Measurements from ENCODE around the gene MXD3. TPM values are rescaled to one million over a fixed set of nuclear protein-coding genes. Genes with fewer than 3 reads are reported as not detected.

Gene MXD3
- total RNA-seq, 2 donors from 2014 or later: 1.6 to 1.8 TPM

DNA sequence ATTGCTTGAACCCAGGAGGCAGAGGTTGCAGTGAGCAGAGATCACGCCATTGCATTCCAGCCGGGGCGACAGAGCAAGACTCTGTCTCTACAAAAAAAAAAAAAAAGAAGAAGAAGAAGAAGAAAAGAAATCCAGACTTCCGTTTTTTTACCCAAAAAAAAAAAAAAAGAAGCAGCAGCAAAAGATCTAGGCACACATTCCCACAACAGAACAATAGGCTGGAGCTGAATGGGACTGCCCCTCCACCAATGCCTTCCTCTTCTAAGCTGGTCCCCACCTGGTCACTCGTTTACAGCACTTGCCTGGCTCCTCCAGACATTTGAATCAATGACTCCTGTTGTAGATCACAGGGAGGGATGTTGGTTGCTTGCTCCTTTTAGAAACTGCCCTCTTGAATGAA is 41.4 kb upstream of the MXD3 start:
- no peaks in the 10 kb centered on the region for H3K9me3 ChIP-seq
- H3K27me3 ChIP-seq: no peaks in the 10 kb centered on the region
- H3K36me3 ChIP-seq: no peaks in the 10 kb centered on the region
- no peak for DNase-seq (ENCODE audit: low spot score)
- TF ChIP-seq, protein P1, sequence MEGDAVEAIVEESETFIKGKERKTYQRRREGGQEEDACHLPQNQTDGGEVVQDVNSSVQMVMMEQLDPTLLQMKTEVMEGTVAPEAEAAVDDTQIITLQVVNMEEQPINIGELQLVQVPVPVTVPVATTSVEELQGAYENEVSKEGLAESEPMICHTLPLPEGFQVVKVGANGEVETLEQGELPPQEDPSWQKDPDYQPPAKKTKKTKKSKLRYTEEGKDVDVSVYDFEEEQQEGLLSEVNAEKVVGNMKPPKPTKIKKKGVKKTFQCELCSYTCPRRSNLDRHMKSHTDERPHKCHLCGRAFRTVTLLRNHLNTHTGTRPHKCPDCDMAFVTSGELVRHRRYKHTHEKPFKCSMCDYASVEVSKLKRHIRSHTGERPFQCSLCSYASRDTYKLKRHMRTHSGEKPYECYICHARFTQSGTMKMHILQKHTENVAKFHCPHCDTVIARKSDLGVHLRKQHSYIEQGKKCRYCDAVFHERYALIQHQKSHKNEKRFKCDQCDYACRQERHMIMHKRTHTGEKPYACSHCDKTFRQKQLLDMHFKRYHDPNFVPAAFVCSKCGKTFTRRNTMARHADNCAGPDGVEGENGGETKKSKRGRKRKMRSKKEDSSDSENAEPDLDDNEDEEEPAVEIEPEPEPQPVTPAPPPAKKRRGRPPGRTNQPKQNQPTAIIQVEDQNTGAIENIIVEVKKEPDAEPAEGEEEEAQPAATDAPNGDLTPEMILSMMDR (IDR thresholded peaks at IDR 0.05): no peak
- no peak overlapping the region for H3K4me3 ChIP-seq
- peaks cover 0 to 29% of the 10 kb centered on the region in 2 donors for H3K4me1 ChIP-seq
- no peak overlapping the region for H3K27ac ChIP-seq

DNA sequence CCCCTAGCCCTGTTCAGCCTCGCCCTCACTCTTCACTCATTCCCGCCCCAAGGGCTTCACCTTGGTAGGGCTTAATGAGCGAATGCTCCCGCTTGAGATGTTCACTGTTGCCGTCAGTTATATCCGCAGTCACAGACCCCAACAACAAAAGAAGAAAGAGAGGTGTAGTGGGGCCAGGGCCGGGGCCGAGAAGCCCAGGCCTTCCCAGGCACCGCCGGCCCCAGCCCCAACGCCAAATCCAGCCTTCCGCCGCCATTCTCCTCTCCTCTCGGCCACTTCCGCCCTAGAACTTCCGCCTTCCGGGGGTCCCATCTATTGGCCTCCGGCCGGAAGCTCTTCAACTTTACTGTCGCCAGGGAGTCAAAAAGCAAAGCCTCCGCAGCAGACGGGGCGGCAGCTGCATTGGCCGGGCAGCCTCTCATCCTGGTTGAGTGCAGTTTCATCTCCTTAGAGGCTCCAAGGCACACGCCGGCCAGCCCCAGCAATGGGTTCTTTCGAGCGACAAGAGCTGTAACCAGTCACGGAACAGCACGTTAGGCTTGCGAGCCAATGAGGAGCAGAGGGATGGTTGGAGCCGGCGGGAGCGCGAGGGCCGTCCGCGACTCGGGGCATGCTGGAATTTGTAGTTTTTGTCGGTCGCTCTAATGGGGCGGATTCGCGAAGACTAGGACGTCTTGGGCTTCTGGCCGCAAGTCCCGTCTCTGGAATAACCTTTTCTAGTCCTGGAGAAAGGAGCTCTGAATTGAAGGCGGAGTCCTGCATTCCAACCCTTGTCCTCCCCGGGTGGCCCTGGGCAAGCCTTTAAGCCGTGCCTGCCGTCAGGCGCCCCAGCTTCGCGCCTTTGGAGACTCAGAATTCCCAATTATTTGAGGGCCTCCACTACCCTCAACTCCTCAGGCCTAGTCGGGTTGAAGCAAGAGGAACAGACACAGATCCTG is 40.0 kb upstream of the MXD3 start, which contains the start of gene LMAN2:
TSS of gene LMAN2 (minus strand) at position 277 of the 938 bp plus-strand sequence. CDS start at position 256, 21 bp downstream.
- no peaks in the 10 kb centered on the region for H3K9me3 ChIP-seq
- H3K4me1 ChIP-seq: peaks cover 0 to 23% of the 10 kb centered on the region in 2 donors
- H3K27ac ChIP-seq: peak within 1 kb of the TSS; percentile 89 to 92
- no peaks in the 10 kb centered on the region for H3K27me3 ChIP-seq
- peaks cover 6% of the 10 kb centered on the region for H3K36me3 ChIP-seq
- TF ChIP-seq, protein P1 (IDR thresholded peaks at IDR 0.05): no peak
- peak within 1 kb of the TSS; percentile 78 to 84 for H3K4me3 ChIP-seq
- DNase-seq (ENCODE audit: low spot score): peak; percentile 95

DNA sequence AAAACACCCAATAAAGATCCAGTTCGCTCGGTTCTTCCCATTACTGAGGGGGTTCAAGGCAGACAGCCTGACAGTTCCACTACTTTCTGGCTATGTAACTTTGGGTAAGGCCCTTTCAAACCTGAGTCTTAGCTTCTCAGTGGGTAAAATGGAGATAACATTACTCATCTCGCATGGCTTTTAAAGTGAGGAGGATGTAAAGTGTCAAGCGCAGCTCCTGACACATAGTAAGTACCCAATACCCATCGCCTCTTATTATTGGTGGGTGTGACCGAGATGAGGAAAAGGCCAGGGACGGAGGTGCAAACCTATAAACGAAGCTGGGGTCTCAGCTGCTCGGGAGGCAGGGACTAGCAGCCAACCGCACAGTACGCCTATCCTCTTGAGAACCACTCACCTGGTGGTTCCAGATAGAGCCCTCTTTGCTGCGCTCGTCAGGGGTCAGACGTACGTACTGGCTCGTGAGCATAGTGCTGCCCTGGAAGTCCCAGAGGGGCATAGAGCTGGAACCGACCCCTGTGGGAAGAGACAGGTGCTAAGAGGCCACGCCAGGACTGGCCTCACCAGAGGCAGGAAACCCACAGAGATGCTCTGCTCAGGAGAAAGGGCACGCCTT is 39.2 kb upstream of the MXD3 start:
- Histone ChIP-seq H3K9me3 (no peaks in the 10 kb centered on the region), H3K4me1 (peaks cover 0 to 23% of the 10 kb centered on the region in 2 donors), H3K4me3 (peak overlapping the region; percentile 78 to 84), H3K27me3 (no peaks in the 10 kb centered on the region), H3K36me3 (peaks cover 6% of the 10 kb centered on the region), H3K27ac (peak overlapping the region; percentile 89 to 92)
- DNase-seq (ENCODE audit: low spot score): no peak
- TF ChIP-seq, protein P1 (IDR thresholded peaks at IDR 0.05): no peak

DNA sequence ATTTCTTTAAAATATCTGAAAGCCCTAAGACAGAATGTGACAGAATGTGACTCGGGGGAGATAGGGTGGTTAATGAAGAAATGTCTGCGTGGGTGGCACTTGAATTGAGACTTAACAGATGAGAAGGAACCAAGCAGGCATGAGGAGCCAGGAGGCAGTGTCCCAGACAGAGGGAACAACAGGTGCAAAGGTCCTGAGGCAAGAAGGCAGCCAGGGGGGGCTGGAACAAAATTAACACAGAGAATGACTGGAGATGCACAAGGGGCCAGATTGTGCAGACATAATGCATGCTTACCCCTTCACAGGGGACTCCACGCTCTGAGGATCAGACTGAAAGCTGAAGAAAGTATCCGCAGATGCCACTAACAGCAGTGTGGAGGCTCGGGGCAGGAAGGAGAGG is 38.1 kb upstream of the MXD3 start:
- peaks cover 0 to 23% of the 10 kb centered on the region in 2 donors for H3K4me1 ChIP-seq
- DNase-seq (ENCODE audit: low spot score): no peak
- H3K9me3 ChIP-seq: no peaks in the 10 kb centered on the region
- peaks cover 6% of the 10 kb centered on the region for H3K36me3 ChIP-seq
- H3K27ac ChIP-seq: no peak overlapping the region
- TF ChIP-seq, protein P1 (IDR thresholded peaks at IDR 0.05): no peak
- no peak overlapping the region for H3K4me3 ChIP-seq
- H3K27me3 ChIP-seq: no peaks in the 10 kb centered on the region

DNA sequence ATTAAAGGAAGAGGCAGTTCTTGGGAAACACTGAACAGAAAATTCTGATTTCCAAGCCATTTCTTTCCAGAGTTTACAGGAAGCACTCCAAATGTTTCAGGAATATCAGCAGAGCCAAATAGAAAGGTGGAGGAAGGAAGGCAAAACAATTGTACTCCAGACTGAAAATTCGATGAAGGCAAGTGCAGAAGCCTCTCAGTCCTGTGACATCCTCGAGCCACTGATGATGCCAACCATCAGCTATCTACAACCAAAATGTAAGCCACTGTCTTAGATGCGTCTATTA is 37.6 kb upstream of the MXD3 start:
- Histone ChIP-seq H3K36me3 (peaks cover 6% of the 10 kb centered on the region), H3K27me3 (no peaks in the 10 kb centered on the region), H3K27ac (no peak overlapping the region), H3K4me1 (peaks cover 0 to 23% of the 10 kb centered on the region in 2 donors), H3K4me3 (no peak overlapping the region), H3K9me3 (no peaks in the 10 kb centered on the region)
- TF ChIP-seq, protein P1 (IDR thresholded peaks at IDR 0.05): no peak
- DNase-seq (ENCODE audit: low spot score): no peak

Data from right atrium auricular region (tissue), 2 donors.